Measurements from ENCODE around the gene FFAR1. TPM values are rescaled to one million over a fixed set of nuclear protein-coding genes. Genes with fewer than 3 reads are reported as not detected.

FFAR1 gene
- total RNA-seq, 1 experiment from 2014 or later = not detected

- H3K9me3 ChIP-seq = no peaks in the 10 kb centered on the region; the same call in 1 of the 2 replicates
- no TSS peak for BruUV-seq (replicated peaks)
- intact Hi-C loops (cut with micrococcal nuclease; ENCODE audit: unreplicated experiment) = no loop called here
- ChIA-PET CTCF (interaction anchor here (0.6 kb wide), 1 partner anchor 18 kb away, joined by 3 read pairs; no protein-coding TSS in a partner anchor), POLR2A (no interaction called here)
- Mint-ChIP-seq H3K9me3 (ENCODE audit: unreplicated experiment) (no peaks in the 10 kb centered on the region), H3K4me1 (ENCODE audit: low read depth, unreplicated experiment) (peaks cover 6% of the 10 kb centered on the region), H3K4me3 (ENCODE audit: unreplicated experiment) (no peak overlapping the region), H3K27me3 (ENCODE audit: insufficient read depth, unreplicated experiment) (peaks cover 7% of the 10 kb centered on the region), H3K27ac (ENCODE audit: unreplicated experiment) (no peak overlapping the region), H3K36me3 (ENCODE audit: insufficient read depth, unreplicated experiment) (no peaks in the 10 kb centered on the region)
- H3K36me3 ChIP-seq (ENCODE audit: control insufficient read depth, insufficient read depth, low read length) = no peaks in the 10 kb centered on the region
- no peaks in the 10 kb centered on the region for H3K4me1 ChIP-seq
- H3K4me3 ChIP-seq (ENCODE audit: low read depth, low read length) = no peak overlapping the region
- peak in 1 of 2 experiments; percentile 38 for DNase-seq
- TF ChIP-seq CTCF (IDR thresholded peaks at IDR 0.05; ENCODE audit: insufficient read depth in 1 of 2, low read depth in 1 of 2, low read length in 1 of 2, severe bottlenecking in 1 of 2, unreplicated experiment in 1 of 2) = peak; percentile 46 to 67
- H3K27me3 ChIP-seq (replicated peaks; ENCODE audit: control insufficient read depth, insufficient read depth, low read length) = no peaks in the 10 kb centered on the region; the same call in 1 of the 2 replicates
These were observed 20.1 kb upstream of the FFAR1 start for GRCh38 chr19:35327642-35328041.

GRCh38 chr19:35328851-35329285 is 18.8 kb upstream of the FFAR1 start, which contains the start of gene CD22:
Gene CD22, plus strand, starts transcription at chr19:35329187. Its CDS starts 2,854 bp downstream, at chr19:35332041.
- BruUV-seq (replicated peaks) = no TSS peak
- no peaks in the 10 kb centered on the region for H3K4me1 ChIP-seq
- ChIA-PET CTCF (no interaction called here), POLR2A (no interaction called here)
- H3K27ac Mint-ChIP-seq (ENCODE audit: unreplicated experiment) = no peak within 1 kb of the TSS
- no peaks in the 10 kb centered on the region for H3K9me3 Mint-ChIP-seq (ENCODE audit: unreplicated experiment)
- H3K27me3 Mint-ChIP-seq (ENCODE audit: insufficient read depth, unreplicated experiment) = peaks cover 9% of the 10 kb centered on the region
- no peaks in the 10 kb centered on the region for H3K9me3 ChIP-seq
- no peak within 1 kb of the TSS for H3K4me3 Mint-ChIP-seq (ENCODE audit: unreplicated experiment)
- TF ChIP-seq CTCF (IDR thresholded peaks at IDR 0.05; ENCODE audit: insufficient read depth in 1 of 2, low read depth in 1 of 2, low read length in 1 of 2, severe bottlenecking in 1 of 2, unreplicated experiment in 1 of 2) = no peak
- no peaks in the 10 kb centered on the region for H3K36me3 Mint-ChIP-seq (ENCODE audit: insufficient read depth, unreplicated experiment)
- no peak within 1 kb of the TSS for H3K4me3 ChIP-seq (ENCODE audit: low read depth, low read length)
- H3K36me3 ChIP-seq (ENCODE audit: control insufficient read depth, insufficient read depth, low read length) = no peaks in the 10 kb centered on the region
- peaks cover 6% of the 10 kb centered on the region for H3K4me1 Mint-ChIP-seq (ENCODE audit: low read depth, unreplicated experiment)
- DNase-seq = no peak
- intact Hi-C loops (cut with micrococcal nuclease; ENCODE audit: unreplicated experiment) = no loop called here
- H3K27me3 ChIP-seq (replicated peaks; ENCODE audit: control insufficient read depth, insufficient read depth, low read length) = no peaks in the 10 kb centered on the region; the same call in 1 of the 2 replicates

- no peak overlapping the region for H3K27ac Mint-ChIP-seq (ENCODE audit: unreplicated experiment)
- peaks cover 9% of the 10 kb centered on the region for H3K27me3 Mint-ChIP-seq (ENCODE audit: insufficient read depth, unreplicated experiment)
- Histone ChIP-seq H3K36me3 (ENCODE audit: control insufficient read depth, insufficient read depth, low read length) (no peaks in the 10 kb centered on the region), H3K27me3 (replicated peaks; ENCODE audit: control insufficient read depth, insufficient read depth, low read length) (no peaks in the 10 kb centered on the region; the same call in 1 of the 2 replicates), H3K9me3 (no peaks in the 10 kb centered on the region), H3K4me1 (no peaks in the 10 kb centered on the region), H3K4me3 (ENCODE audit: low read depth, low read length) (no peak overlapping the region)
- H3K36me3 Mint-ChIP-seq (ENCODE audit: insufficient read depth, unreplicated experiment) = no peaks in the 10 kb centered on the region
- BruUV-seq (replicated peaks) = no TSS peak
- no peak for TF ChIP-seq CTCF (IDR thresholded peaks at IDR 0.05; ENCODE audit: insufficient read depth in 1 of 2, low read depth in 1 of 2, low read length in 1 of 2, severe bottlenecking in 1 of 2, unreplicated experiment in 1 of 2)
- H3K4me3 Mint-ChIP-seq (ENCODE audit: unreplicated experiment) = no peak overlapping the region
- POLR2A ChIA-PET = no interaction called here
- H3K4me1 Mint-ChIP-seq (ENCODE audit: low read depth, unreplicated experiment) = peaks cover 2% of the 10 kb centered on the region
- no peaks in the 10 kb centered on the region for H3K9me3 Mint-ChIP-seq (ENCODE audit: unreplicated experiment)
- intact Hi-C loops (cut with micrococcal nuclease; ENCODE audit: unreplicated experiment) = no loop called here
- DNase-seq = no peak
- CTCF ChIA-PET = no interaction called here
These were observed 18.4 kb upstream of the FFAR1 start for GRCh38 chr19:35329323-35329722.

Data from Caco-2 (cell line).